HG03558 (cell line): ENCODE data around the gene SREBF1.

ENCODE experiments used
- ATAC-seq: cut with Tn5 transposase; IDR thresholded peaks from one replicate; pipeline ENCODE4 v1.9.1; 2021; ENCODE audit warnings: moderate number of reproducible peaks; ENCODE audit not compliant: unreplicated experiment; ENCODE audit errors: extremely low read depth

The SREBF1 gene

DNA sequence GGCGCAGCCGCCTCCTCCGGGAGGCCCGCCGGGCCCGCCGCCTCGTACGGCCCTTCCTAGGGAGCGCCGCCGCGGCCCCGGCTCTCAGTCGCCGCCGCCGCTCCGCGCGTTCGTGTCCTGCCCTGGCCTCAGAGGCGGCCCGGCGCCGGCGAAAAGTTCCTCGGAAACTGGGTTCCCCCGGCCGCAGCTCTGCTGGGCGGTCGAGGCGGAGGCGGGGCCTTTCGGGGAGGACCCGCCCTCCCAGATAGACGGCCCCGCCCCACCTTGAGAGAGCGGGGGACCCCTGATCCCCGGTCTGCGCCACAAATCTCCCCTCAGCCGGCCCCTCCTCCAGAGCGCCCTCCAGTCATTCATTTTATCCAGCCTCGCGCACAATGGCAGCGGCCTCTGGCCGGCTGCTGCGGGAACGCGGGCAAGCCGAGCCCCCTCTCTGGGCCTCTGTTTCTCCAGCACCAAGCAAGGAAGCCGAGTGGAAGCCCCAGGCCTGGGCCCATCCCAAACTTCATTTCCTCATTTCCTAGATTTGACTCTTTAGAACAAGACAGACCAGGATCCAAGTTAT, at the start of gene SREBF1:
Gene SREBF1 (minus strand): TSS at position 169 of the 562 bp plus-strand sequence. CDS start 169 bp downstream, outside the sequence.
- ATAC-seq = peak; percentile 2

DNA sequence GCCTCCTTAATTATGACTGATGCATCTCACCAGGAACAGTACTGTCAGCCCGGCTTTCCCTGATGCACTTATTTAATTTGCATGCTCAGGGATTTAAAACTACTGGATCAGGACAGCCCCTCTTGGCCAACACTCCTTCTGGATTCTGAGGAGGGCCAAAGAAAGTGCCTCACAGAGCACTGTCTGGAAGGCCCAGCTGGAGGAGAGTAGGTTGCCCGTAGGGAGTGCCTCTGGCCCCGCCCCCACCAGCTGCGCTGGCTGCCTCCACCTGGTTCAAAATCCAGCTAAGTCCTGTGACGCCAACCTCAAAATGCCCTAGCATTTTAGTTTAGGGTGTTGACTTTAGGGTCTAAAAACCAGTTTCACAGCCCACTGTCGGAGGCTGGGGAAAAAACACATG, 49.4 kb upstream of the SREBF1 start:
- no peak for ATAC-seq

DNA sequence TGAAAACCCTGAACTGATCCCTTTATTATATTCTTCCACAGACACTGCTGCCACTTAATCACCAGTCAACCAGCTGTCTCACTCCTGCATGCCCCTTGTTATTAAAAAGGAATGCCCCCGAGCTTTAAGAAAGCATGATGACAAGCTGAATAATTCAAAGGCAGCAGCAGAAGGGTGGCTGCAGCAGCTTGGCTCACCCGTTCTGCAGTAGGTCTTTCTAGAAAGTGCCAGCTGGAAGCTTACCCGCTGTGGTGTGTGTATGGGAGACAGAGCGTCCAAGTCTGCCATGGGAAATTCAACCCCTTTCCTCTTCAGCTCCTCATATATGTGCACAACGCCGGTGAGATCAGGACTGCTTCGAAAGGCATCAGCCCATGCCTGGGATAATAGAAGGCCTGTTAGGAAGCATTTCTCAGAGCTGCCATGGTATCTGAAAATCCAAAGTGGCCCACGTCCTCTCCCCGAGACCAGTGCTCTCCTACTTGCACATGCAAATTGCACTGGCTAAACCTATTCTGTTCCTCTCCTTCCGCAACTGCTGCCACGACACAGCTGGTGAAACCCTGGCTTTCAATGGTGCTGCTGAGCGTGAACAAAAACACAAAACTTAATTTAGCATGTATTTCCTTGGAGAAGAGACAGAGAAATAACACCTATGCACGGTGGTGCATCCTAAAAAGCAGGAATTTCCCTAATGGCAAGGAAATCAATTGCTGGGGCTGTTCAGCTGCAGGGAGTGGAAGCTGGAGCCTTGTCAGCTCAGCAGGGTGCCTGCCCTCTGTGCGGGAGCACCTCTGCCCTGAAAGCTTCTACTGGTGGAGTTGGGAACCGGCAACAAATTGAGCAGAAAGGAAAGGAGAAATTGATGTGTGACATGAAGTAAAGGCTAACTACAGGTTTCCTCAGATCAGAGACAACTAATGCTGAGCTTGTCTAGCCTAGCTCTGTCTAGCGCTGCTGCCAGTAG, 47.9 kb upstream of the SREBF1 start:
- ATAC-seq = no peak

DNA sequence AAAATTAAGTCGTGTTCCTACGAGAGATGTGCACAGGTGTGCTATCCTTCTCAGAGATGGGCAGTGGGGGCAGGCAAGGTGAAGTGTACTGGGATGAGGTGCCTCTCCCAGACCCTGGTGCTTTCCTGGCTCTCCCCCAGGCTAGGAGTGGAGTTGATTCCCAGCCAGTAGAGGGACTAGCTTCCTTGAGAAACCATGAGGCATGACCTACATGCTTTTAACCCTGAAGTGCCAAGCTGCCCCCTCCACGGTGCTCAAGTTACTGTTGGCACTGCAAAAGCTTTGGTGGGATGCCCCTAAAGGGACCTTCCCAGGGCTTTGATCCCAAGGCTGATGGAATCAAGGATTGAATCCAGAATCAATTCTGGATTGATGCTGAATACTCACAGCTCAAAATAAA, 47.0 kb upstream of the SREBF1 start:
- ATAC-seq = no peak

DNA sequence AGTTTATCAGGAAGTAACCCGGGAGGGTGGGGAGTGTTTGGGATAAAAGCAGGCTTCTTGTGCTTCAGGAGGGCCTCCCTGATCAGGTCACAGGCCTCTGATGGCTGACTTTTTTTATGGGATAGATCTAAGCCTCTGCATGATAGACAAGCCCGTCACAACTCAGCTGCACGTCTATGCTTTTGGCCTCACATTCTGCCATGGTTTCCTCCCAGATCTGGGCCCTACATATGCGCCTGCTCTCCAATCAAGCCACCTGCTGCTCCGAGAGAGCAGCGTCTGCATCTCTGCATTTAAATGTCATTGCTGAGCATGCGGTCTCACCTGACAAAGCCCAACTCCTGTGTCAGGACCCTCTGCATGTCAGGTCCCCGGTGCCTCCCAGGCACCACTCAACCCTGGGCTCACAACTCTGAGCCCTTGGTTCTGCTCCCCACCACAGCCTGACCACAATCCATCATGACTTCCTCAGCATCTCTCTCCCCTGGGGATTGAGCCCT, 45.3 kb upstream of the SREBF1 start:
- ATAC-seq = no peak

DNA sequence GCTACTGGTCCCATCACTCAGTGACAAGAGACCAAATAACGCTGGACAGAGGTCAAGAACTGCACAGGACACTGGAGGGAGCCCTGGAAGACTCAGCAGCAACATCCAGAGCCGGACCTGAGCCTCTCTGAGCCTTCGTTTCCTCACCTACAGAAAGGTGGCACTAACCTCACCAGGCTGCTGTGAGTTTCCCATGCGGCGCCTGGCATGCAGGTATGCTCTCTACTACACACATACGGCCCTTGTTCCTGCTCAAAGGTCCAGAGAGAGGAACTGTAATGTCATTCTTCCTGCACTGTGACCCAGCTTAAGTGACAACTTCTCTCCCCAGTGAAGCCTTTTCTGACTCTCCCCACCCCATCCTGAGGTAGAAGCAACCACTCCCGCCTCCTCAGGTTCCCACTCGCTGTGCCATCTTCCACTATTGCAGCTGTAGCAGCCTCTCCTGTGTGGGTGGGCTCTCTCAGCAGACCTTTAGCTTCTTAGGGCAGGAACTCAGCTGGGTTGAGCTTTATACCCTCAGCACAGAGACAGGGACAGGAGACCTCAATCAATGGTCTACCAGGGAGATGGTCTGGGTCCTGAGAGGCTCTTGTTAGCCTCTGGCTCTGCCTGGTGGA, 43.9 kb upstream of the SREBF1 start:
- no peak for ATAC-seq

- no peak for ATAC-seq
Observed at GRCh38 chr17:17877529-17878358, 41.0 kb upstream of the SREBF1 start.

GRCh38 chr17:17876959-17877528, 40.3 kb upstream of the SREBF1 start:
- ATAC-seq = no peak

DNA sequence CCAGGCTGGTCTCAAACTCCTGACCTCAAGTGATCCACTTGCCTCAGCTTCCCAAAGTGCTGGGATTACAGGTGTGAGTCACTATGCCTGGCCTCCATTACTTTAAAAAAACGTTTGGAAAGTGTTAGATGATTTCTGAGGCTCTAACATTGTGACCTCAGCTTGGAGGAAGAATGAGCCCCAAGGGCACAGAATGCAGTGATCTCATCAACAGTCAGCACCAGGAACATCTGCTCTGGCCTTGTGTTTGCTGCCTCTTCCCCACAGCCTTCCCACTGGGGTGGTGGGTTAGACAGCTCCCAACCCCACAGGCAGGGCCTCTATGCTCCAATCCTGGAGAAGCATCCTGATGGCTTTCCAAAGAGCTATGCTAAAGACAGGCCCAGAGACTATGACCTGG, 37.7 kb upstream of the SREBF1 start:
- ATAC-seq = no peak

DNA sequence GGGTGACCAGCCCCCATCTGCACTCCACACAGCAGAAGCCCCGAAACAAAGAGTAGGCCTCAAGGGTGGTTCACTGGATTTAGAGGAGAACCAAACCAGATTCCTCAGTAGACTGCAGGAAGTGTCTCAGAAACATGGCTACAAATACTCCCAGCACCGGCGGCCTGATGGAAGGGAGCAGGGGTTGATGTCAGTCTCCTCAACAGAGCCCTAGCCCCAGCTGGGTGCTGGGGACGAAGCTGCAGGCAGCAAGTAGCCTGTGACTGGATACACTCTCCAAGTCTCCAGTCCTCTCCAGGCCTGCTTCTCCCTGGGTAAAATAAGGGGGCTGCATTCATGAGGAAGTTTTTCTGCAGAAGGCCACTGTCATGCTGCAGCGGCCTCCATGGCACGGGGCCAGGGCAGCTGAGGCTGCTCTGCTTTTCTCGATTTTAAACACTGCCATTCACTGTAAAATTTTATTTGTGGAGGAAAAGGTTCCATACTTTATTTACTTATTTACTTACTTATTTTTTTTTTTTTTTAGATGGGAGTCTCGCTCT, 36.7 kb upstream of the SREBF1 start:
- ATAC-seq = no peak

GRCh38 chr17:17872547-17873345, 36.0 kb upstream of the SREBF1 start:
- no peak for ATAC-seq

GRCh38 chr17:17871913-17872312, 35.1 kb upstream of the SREBF1 start:
- no peak for ATAC-seq

DNA sequence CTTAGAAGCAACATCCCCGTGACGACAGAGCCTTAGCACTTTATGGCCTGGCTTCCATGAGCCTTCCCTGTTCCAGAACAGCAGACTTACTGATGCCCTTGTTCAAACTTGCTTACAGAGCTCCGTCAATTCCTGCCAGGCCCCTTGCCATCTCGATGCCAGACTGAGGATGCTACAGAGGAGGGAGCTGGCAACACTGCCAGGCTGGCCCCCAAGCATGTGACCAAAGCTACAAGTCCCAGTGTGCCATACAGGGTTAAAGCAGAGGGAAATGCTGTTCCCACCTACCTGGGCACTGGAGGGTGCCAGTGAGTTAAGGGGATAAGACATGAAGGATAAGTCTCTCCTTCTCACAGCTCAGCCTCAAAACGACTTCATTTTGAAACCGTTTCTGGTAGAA, 33.5 kb upstream of the SREBF1 start:
- ATAC-seq = no peak

DNA sequence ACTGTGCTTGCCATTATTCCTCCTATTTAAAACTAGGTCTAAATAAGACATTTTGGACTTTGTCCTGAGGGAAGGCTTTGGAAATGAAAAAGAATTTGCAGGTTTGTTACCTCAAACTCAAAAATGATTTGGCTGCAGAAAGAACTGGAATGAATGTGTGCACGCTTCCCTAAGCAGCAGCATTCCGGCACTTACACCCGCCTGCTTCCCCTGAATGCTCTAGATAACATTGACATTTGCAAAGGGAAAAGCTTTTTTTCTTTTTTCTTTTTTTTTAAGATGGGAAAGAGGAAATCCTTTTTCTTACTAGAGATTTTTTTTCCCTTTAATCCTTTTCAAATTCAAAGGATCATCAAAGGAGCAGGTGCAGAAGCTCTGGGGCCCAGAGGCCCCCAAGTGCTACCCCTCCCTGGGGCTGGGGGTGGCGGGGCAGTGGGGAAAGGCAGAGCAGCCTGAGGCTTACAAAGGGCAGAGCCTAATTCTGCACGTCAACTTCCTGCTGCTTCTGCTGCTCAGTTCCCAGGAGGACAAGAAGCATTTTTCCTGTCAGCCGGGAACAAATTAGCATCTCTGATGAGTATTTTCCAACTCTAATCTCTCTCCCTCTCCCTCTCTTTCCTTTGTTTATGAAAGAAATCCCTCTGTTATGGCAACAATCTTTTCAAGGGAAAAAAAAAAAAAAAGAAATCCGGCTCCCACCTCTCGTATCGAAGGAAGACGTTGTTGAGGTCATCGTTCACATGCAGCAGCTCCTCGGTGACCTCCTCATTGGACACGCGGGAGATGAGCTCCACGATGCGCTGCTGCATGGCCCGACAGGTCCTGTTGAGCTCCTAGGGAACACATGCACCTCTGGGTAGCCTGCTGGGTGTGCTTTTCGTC, 32.1 kb upstream of the SREBF1 start:
- ATAC-seq = no peak

- ATAC-seq = no peak
Observed at GRCh38 chr17:17866897-17867296, 30.1 kb upstream of the SREBF1 start.

- ATAC-seq = no peak
Observed at GRCh38 chr17:17866425-17866824, 29.6 kb upstream of the SREBF1 start.

GRCh38 chr17:17865035-17865434, 28.2 kb upstream of the SREBF1 start:
- no peak for ATAC-seq

- ATAC-seq = no peak
Observed at GRCh38 chr17:17860766-17861107, 24.0 kb upstream of the SREBF1 start.
